Chondrocyte (in vitro differentiated cells): Measurements from ENCODE around the gene CCDC3. TPM values are rescaled to one million over a fixed set of nuclear protein-coding genes. Genes with fewer than 3 reads are reported as not detected.

Experiments
- DNase-seq: peaks from one replicate; pipeline ENCODE4 v3.0.0; 2021; ENCODE audit warnings: mixed read lengths, low spot score
- H3K27ac Mint-ChIP-seq: one replicate; pipeline ENCODE4 v1.8.0; 2021; ENCODE audit warnings: mild to moderate bottlenecking, moderate library complexity, mixed read lengths; ENCODE audit not compliant: unreplicated experiment
- H3K27me3 Mint-ChIP-seq: 2 replicates; pipeline ENCODE4 v1.8.0; 2021; ENCODE audit warnings: low read depth, mixed read lengths
- H3K36me3 Mint-ChIP-seq: 2 replicates; pipeline ENCODE4 v1.8.0; 2021; ENCODE audit warnings: low read depth, mixed read lengths
- H3K4me1 Mint-ChIP-seq: 2 replicates; pipeline ENCODE4 v1.8.0; 2021; ENCODE audit warnings: low read depth, mild to moderate bottlenecking, mixed read lengths
- H3K4me3 Mint-ChIP-seq: one replicate; pipeline ENCODE4 v1.8.0; 2021; ENCODE audit warnings: mild to moderate bottlenecking, moderate library complexity, mixed read lengths; ENCODE audit not compliant: unreplicated experiment
- H3K9me3 Mint-ChIP-seq: 2 replicates; pipeline ENCODE4 v1.8.0; 2021; ENCODE audit warnings: low read depth, mixed read lengths
- total RNA-seq: library from RNA; stranded (reverse); gene quantifications from 3 replicates; pipeline ENCODE4 v1.2.1, GENCODE V29; 2021
- TF ChIP-seq, protein P1 (sequence below): fragments of 200-600 bp; sonication (generic); IDR thresholded peaks from 2 replicates; pipeline ENCODE4 v1.5.0; 2021; ENCODE audit warnings: antibody characterized with exemption, mild to moderate bottlenecking, moderate library complexity

Gene CCDC3
- total RNA-seq, 1 donor from 2014 or later: 145 TPM

DNA sequence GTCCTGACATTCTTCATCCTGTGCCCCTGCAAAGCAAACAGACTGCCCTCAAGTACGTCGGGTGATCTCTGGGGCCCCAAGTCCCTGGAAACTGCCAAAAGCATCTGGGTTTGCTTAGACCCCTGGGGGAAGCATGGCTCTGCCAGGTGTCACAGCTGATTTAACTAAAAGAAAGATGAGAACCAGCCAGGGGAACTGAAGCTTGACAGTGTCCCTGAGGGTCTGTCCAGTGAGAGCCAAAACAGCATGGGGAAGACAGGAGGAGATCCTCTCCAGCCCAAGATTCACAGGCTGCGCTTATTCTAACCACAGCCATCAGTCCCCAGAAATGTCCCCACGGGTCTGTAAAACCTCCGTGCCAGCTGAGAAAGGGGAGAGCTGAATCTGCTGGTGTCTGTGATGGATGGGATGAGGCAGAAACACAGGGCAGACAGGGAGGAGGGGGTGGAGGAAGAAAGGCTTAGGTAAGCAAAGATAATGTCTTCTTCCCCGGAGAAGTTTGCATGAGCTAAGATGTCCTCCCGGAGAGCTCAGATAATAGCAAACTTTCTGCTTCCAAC lies 21.3 kb downstream of the CCDC3 start:
- peak overlapping the region; percentile 8 for H3K27ac Mint-ChIP-seq
- TF ChIP-seq, protein P1, sequence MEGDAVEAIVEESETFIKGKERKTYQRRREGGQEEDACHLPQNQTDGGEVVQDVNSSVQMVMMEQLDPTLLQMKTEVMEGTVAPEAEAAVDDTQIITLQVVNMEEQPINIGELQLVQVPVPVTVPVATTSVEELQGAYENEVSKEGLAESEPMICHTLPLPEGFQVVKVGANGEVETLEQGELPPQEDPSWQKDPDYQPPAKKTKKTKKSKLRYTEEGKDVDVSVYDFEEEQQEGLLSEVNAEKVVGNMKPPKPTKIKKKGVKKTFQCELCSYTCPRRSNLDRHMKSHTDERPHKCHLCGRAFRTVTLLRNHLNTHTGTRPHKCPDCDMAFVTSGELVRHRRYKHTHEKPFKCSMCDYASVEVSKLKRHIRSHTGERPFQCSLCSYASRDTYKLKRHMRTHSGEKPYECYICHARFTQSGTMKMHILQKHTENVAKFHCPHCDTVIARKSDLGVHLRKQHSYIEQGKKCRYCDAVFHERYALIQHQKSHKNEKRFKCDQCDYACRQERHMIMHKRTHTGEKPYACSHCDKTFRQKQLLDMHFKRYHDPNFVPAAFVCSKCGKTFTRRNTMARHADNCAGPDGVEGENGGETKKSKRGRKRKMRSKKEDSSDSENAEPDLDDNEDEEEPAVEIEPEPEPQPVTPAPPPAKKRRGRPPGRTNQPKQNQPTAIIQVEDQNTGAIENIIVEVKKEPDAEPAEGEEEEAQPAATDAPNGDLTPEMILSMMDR: no peak
- no peak overlapping the region for H3K4me3 Mint-ChIP-seq

DNA sequence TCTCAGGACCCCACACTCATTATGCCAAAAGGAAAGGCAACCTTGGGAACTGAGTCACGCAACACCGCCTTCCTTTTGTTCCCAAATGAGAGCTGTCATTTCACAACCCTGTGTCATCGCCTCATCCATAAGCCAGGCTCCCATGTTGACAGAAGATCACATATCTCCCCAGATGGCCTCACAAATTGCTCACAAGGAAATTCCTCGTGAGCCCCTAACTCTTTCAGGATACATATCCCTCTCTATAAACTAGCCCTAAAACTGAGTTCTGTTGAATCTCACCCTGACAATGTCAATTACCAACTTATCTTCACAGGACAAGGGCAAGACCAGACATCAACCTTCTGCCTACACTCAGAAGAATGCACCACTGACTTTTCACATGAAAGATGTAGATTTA lies 22.6 kb downstream of the CCDC3 start:
- Mint-ChIP-seq H3K9me3 (no peaks in the 10 kb centered on the region), H3K4me1 (peaks cover 35% of the 10 kb centered on the region), H3K27ac (no peak overlapping the region), H3K27me3 (no peaks in the 10 kb centered on the region), H3K4me3 (no peak overlapping the region), H3K36me3 (peaks cover 2% of the 10 kb centered on the region)
- DNase-seq: no peak
- TF ChIP-seq, protein P1: no peak

More for the DNA sequence above, 21.3 kb downstream of the CCDC3 start:
- peaks cover 8% of the 10 kb centered on the region for H3K9me3 Mint-ChIP-seq
- peaks cover 7% of the 10 kb centered on the region for H3K36me3 Mint-ChIP-seq
- H3K27me3 Mint-ChIP-seq: no peaks in the 10 kb centered on the region
- H3K4me1 Mint-ChIP-seq: peaks cover 36% of the 10 kb centered on the region
- no peak for DNase-seq

DNA sequence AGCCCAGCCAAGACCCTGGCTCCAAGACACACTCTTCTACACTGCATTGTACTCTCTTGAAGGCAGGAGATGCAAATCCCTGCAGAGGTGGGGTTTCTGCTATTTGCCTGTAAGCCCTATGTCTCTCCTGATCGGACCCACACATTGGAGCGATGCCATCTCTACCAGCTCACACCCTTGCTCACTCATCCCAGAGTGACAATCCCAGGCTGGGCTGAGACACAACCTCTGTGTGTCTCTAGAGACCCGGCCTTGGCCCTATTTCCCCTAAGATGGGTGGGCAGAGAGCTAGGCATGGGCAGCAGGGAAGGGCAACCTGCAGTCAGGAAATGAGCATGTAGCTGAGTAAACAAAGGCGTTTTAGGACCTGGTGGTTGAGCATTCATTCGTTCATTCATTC lies 25.6 kb downstream of the CCDC3 start:
- peaks cover 30% of the 10 kb centered on the region for H3K4me1 Mint-ChIP-seq
- no peak overlapping the region for H3K4me3 Mint-ChIP-seq
- no peak for DNase-seq
- no peaks in the 10 kb centered on the region for H3K9me3 Mint-ChIP-seq
- TF ChIP-seq, protein P1: no peak
- no peaks in the 10 kb centered on the region for H3K27me3 Mint-ChIP-seq
- no peak overlapping the region for H3K27ac Mint-ChIP-seq
- H3K36me3 Mint-ChIP-seq: peaks cover 2% of the 10 kb centered on the region

DNA sequence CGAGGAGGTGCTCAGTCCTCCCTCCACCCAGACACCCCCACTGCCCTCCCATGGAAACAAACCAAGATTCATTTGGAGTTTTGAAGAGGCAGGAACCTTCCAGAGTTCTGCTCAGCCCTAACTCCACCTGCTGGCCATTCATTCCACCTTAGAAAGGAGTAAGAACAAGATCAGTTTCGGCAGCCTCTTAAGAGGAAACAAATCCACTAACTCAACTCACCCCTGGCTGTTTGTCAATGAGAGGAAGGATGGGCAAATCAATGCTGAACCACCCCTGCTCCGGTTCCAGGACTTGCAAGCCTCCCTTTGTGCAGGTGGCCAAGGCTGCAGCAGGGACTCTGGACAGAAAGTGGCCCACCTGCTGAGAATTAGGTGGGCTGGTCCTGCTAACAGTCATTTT lies 26.2 kb downstream of the CCDC3 start:
- no peak overlapping the region for H3K4me3 Mint-ChIP-seq

DNA sequence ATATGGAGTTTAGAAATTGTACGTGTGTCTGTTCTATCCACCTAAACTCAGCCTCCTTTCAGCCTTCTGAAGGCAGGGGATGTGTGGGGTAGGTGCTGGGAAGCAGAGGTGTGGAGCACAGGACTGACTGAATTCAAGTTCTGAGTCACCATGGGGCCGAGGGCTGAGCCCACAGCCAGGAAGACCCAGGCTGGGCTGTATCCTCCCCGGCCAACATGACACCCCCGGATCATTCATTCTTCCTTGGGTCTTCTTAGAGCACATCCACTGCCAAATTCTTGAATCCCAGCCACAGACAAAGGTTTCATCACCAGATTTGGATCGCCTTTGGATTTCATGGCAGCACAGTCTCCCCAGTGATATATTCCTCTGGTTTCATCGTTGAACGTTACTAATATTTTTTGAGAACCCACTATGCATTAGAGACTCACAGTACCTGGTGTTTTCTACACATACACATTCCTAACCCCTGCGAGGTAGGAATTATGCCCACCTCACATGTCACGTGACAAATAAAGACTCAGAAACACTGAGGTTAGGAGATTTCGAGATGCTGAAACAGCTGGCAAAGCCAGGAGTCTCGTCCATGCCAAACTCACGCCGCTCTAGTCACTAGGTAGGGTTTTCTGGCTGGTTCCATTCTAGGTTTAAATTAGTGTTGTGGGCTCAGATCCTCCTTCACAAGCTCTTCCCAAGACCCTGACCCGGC lies 26.9 kb downstream of the CCDC3 start:
- Mint-ChIP-seq H3K27me3 (no peaks in the 10 kb centered on the region), H3K27ac (no peak overlapping the region), H3K9me3 (no peaks in the 10 kb centered on the region), H3K36me3 (peaks cover 2% of the 10 kb centered on the region), H3K4me1 (peaks cover 32% of the 10 kb centered on the region), H3K4me3 (no peak overlapping the region)
- no peak for DNase-seq
- TF ChIP-seq, protein P1: no peak

More for the DNA sequence above, 26.2 kb downstream of the CCDC3 start:
- TF ChIP-seq, protein P1: peak; percentile 66
- peaks cover 30% of the 10 kb centered on the region for H3K4me1 Mint-ChIP-seq
- H3K36me3 Mint-ChIP-seq: peaks cover 2% of the 10 kb centered on the region
- no peaks in the 10 kb centered on the region for H3K9me3 Mint-ChIP-seq
- no peak overlapping the region for H3K27ac Mint-ChIP-seq
- H3K27me3 Mint-ChIP-seq: no peaks in the 10 kb centered on the region
- no peak for DNase-seq
